HG02943 (cell line): ENCODE data around the gene RAB5B.
"Not testable (repeated sequence)": the region's sequence is repeated elsewhere in the genome, so short reads cannot be mapped to it uniquely, and the experiment has no call there.

ENCODE experiments used
- ATAC-seq: cut with Tn5 transposase; IDR thresholded peaks from one replicate; pipeline ENCODE4 v1.9.1; 2021; ENCODE audit warnings: mild to moderate bottlenecking, low read depth, moderate library complexity; ENCODE audit not compliant: unreplicated experiment

RAB5B gene

GRCh38 chr12:55981882-55982281 is 8.0 kb downstream of the RAB5B start:
- not testable (repeated sequence) for ATAC-seq

- ATAC-seq: no peak
Observed at GRCh38 chr12:55982319-55982936, 8.6 kb downstream of the RAB5B start.

GRCh38 chr12:55983232-55983842 is 9.5 kb downstream of the RAB5B start:
- no peak for ATAC-seq

- no peak for ATAC-seq
Observed at GRCh38 chr12:55984861-55985260, 11.0 kb downstream of the RAB5B start.

GRCh38 chr12:55985341-55985740 is 11.5 kb downstream of the RAB5B start:
- no peak for ATAC-seq

- ATAC-seq: not testable (repeated sequence)
Observed at GRCh38 chr12:55985976-55986375, 12.1 kb downstream of the RAB5B start.

- ATAC-seq: no peak
Observed at GRCh38 chr12:55991110-55991509, 17.2 kb downstream of the RAB5B start.

GRCh38 chr12:55993230-55993853 is 19.5 kb downstream of the RAB5B start:
- no peak for ATAC-seq

GRCh38 chr12:55995366-55995765 is 21.5 kb downstream of the RAB5B start:
- no peak for ATAC-seq

GRCh38 chr12:55996201-55996714 is 22.4 kb downstream of the RAB5B start:
- no peak for ATAC-seq

- ATAC-seq: peak; percentile 98
Observed at GRCh38 chr12:55996715-55997534, 23.0 kb downstream of the RAB5B start, which contains the start of gene SUOX. Gene SUOX (plus strand): TSS chr12:55997276. CDS start chr12:56002222, 4,946 bp downstream.

- ATAC-seq: peak; percentile 8
Observed at GRCh38 chr12:55997535-55997859, 23.6 kb downstream of the RAB5B start.

GRCh38 chr12:55999522-55999921 is 25.6 kb downstream of the RAB5B start:
- not testable (repeated sequence) for ATAC-seq

- not testable (repeated sequence) for ATAC-seq
Observed at GRCh38 chr12:55999999-56000540, 26.2 kb downstream of the RAB5B start.

GRCh38 chr12:56001487-56002100 is 27.7 kb downstream of the RAB5B start:
- no peak for ATAC-seq

- ATAC-seq: not testable (repeated sequence)
Observed at GRCh38 chr12:56003376-56003775, 29.5 kb downstream of the RAB5B start.

- ATAC-seq: no peak
Observed at GRCh38 chr12:56004211-56004610, 30.3 kb downstream of the RAB5B start.

- ATAC-seq: no peak
Observed at GRCh38 chr12:56007564-56008559, 34.0 kb downstream of the RAB5B start.

GRCh38 chr12:56010111-56010570 is 36.3 kb downstream of the RAB5B start:
- ATAC-seq: no peak
